Breast epithelium (tissue), 4 donors: ENCODE results near the gene WLS. TPM values are rescaled to one million over a fixed set of nuclear protein-coding genes. Genes with fewer than 3 reads are reported as not detected.

Experiments
- DNase-seq, 2 donors: peaks; one replicate each; pipeline ENCODE4 v3.0.0-alpha.2; 2019; ENCODE audit warnings: low spot score in 2 of 2
- H3K27ac ChIP-seq, 2 donors: fragments of 200-600 bp; sonication (generic) in 1 of 2; one replicate each; pipeline ENCODE4 v1.5.1; 2016 to 2019; ENCODE audit warnings: mild to moderate bottlenecking in 1 of 2
- H3K27me3 ChIP-seq, 2 donors: fragments of 200-600 bp; sonication (generic) in 1 of 2; one replicate each; pipeline versions ENCODE4 v1.5.1 to v1.6.0; 2017 to 2019; ENCODE audit warnings: control low read depth in 1 of 2, mild to moderate bottlenecking in 1 of 2
- H3K36me3 ChIP-seq: fragments of 200-600 bp; one replicate; pipeline ENCODE4 v1.5.1; 2019
- H3K4me1 ChIP-seq, 2 donors: fragments of 200-600 bp; sonication (generic); one replicate each; pipeline ENCODE4 v1.5.1; 2016 to 2019; ENCODE audit warnings: control low read depth in 1 of 2
- H3K4me3 ChIP-seq, 3 donors: fragments of 200-600 bp; sonication (generic); 1 replicate in 2 of 3; 2 replicates in 1 of 3; pipeline ENCODE4 v1.5.1; 2016 to 2019; ENCODE audit warnings: mild to moderate bottlenecking in 3 of 3, moderate library complexity in 2 of 3
- H3K9me3 ChIP-seq, 2 donors: fragments of 200-600 bp; sonication (generic) in 1 of 2; one replicate each; pipeline ENCODE4 v1.5.1; 2016 to 2019; ENCODE audit warnings: control low read depth in 1 of 2
- POLR2A ChIP-seq: fragments of 450-650 bp; IDR thresholded peaks from one replicate; pipeline ENCODE4 v1.6.1; 2016; ENCODE audit warnings: antibody characterized with exemption, mild to moderate bottlenecking, moderate library complexity
- POLR2AphosphoS5 ChIP-seq, 3 donors: sonication (generic); formaldehyde crosslinking; IDR thresholded peaks; one replicate each; pipeline ENCODE4 v1.6.1; 2017; ENCODE audit warnings: antibody characterized with exemption in 3 of 3
- intact Hi-C: fragments of 100-400 bp; cut with DNase I; formaldehyde crosslinking; loops from one replicate; pipeline ENCODE4 v1.15.1; 2023; ENCODE audit warnings: low total_unique reads
- total RNA-seq, 3 donors: library from RNA; depleted of rRNA; stranded (reverse); fragments of >200 nt; gene quantifications; one replicate each; pipeline ENCODE4 v1.1.0, GENCODE V29; 2016
- TF ChIP-seq, protein P1 (sequence below), 3 donors: fragments of 450-650 bp; IDR thresholded peaks; one replicate each; pipeline ENCODE4 v1.5.1; 2016 to 2017; ENCODE audit warnings: antibody characterized with exemption in 3 of 3, mild to moderate bottlenecking in 3 of 3, moderate library complexity in 3 of 3

The WLS gene
- total RNA-seq, 3 donors from 2014 or later = 61.9 to 76.3 (median 62.8) TPM

DNA sequence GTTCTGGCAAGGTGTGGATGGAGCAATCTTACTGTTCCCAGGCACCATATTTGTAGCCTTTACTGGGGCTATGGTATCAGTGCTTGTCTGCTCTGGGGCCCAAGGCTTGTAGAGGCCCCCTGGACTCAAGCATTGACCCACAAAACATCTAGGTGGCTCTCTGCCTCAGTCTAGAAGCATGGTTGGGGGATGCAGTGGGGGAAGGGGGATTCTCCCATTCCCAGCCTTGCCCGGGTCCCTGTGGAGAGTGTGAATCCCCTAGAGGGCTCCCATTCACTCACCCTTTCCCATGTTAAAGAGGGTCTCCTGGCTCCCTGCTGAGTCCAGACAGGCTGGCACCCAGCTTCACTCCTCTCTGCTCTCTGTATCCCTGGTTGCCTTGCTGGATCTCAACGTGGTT, 153.7 kb downstream of the WLS start:
- intact Hi-C loops = no loop called here
- Histone ChIP-seq H3K27ac (no peak overlapping the region), H3K27me3 (no peaks in the 10 kb centered on the region), H3K36me3 (no peaks in the 10 kb centered on the region), H3K4me3 (no peak overlapping the region), H3K9me3 (no peaks in the 10 kb centered on the region), H3K4me1 (no peaks in the 10 kb centered on the region)
- TF ChIP-seq POLR2A (no peak), POLR2AphosphoS5 (IDR thresholded peaks at IDR 0.05) (no peak)
- TF ChIP-seq, protein P1, sequence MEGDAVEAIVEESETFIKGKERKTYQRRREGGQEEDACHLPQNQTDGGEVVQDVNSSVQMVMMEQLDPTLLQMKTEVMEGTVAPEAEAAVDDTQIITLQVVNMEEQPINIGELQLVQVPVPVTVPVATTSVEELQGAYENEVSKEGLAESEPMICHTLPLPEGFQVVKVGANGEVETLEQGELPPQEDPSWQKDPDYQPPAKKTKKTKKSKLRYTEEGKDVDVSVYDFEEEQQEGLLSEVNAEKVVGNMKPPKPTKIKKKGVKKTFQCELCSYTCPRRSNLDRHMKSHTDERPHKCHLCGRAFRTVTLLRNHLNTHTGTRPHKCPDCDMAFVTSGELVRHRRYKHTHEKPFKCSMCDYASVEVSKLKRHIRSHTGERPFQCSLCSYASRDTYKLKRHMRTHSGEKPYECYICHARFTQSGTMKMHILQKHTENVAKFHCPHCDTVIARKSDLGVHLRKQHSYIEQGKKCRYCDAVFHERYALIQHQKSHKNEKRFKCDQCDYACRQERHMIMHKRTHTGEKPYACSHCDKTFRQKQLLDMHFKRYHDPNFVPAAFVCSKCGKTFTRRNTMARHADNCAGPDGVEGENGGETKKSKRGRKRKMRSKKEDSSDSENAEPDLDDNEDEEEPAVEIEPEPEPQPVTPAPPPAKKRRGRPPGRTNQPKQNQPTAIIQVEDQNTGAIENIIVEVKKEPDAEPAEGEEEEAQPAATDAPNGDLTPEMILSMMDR (IDR thresholded peaks at IDR 0.05) = no peak
- no peak for DNase-seq

Other genes with a start within 250 kb of the WLS start
- 10 to 100 TPM in 2 of 3 donors, under 1 TPM in 1; 0.96 to 14.4 (median 12.9) TPM for gene DIRAS3, start 181.9 kb downstream of the WLS start, total RNA-seq
- gene RPE65, start 217.4 kb upstream of the WLS start, total RNA-seq = under 1 TPM in 2 of 3 donors, not detected in 1; 0.15 to 0.33 TPM